Posterior cingulate gyrus (tissue), 11 donors: Measurements from ENCODE around the gene FARP1.

Source experiments
- DNase-seq, 10 donors: peaks; one replicate each; pipeline versions ENCODE4 v3.0.0 to v3.0.0-alpha.2; 2020 to 2021; ENCODE audit warnings: mixed read lengths in 3 of 10
- intact Hi-C: fragments of 100-400 bp; cut with DNase I; formaldehyde crosslinking; loops from one replicate; pipeline ENCODE4 v1.15.1; 2023

FARP1 gene

GRCh38 chr13:98503175-98504028 is 360.5 kb downstream of the FARP1 start:
- no peak for DNase-seq
- intact Hi-C loops = no loop called here

GRCh38 chr13:98504029-98504351 is 361.1 kb downstream of the FARP1 start:
- DNase-seq = no peak
- intact Hi-C loops = no loop called here

- no peak for DNase-seq
- intact Hi-C loops = no loop called here
These were observed 361.6 kb downstream of the FARP1 start for GRCh38 chr13:98504371-98504963.
